ENCODE measurements around the gene PTPRD. TPM values are rescaled to one million over a fixed set of nuclear protein-coding genes. Genes with fewer than 3 reads are reported as not detected.
A peak's percentile ranks its signal among the peaks of the same experiment; 100 is the strongest.

PTPRD gene
- total RNA-seq, 1 experiment from 2014 or later = 32.5 TPM

- Histone ChIP-seq H4K20me1 (ENCODE audit: control insufficient read depth, insufficient read depth, insufficient read length) (no peaks in the 10 kb centered on the region), H4K5ac (ENCODE audit: insufficient read length, low read depth, low read length) (no peak overlapping the region), H2AK5ac (ENCODE audit: insufficient read length, low read length) (no peak overlapping the region), H3K14ac (ENCODE audit: insufficient read depth, low read length) (no peak overlapping the region), H2BK15ac (ENCODE audit: low read depth, low read length) (no peak overlapping the region), H2BK20ac (ENCODE audit: low read depth, low read length, poor library complexity, severe bottlenecking) (no peak overlapping the region), H3K4ac (ENCODE audit: low read depth, low read length) (no peak overlapping the region), H3K79me2 (ENCODE audit: insufficient read depth, low read length) (no peaks in the 10 kb centered on the region), H4K91ac (ENCODE audit: insufficient read length, low read depth, low read length) (no peak overlapping the region), H2BK5ac (ENCODE audit: insufficient read length, low read length) (no peak overlapping the region), H3K4me2 (ENCODE audit: insufficient read depth, insufficient read length, low read length) (no peak overlapping the region), H3T11ph (ENCODE audit: low read length) (no peak overlapping the region), H2AFZ (ENCODE audit: low read length) (no peak overlapping the region), H3K79me1 (ENCODE audit: insufficient read depth, low read depth, low read length, poor library complexity, severe bottlenecking) (no peaks in the 10 kb centered on the region), H3K18ac (ENCODE audit: insufficient read length, low read depth, low read length) (no peak overlapping the region), H4K8ac (replicated peaks; ENCODE audit: insufficient read length, low read depth, low read length) (no peak overlapping the region), H3K23me2 (ENCODE audit: insufficient read length, low read depth, low read length, poor library complexity, severe bottlenecking) (no peaks in the 10 kb centered on the region), H3K4me1 (ENCODE audit: insufficient read depth, low read length) (no peaks in the 10 kb centered on the region), H3K23ac (ENCODE audit: insufficient read length, low read depth, low read length) (no peak overlapping the region), H2BK12ac (ENCODE audit: insufficient read length, low read depth, low read length) (no peak overlapping the region), H3K56ac (ENCODE audit: insufficient read length, low read depth, low read length) (no peak overlapping the region), H3K27me3 (ENCODE audit: insufficient read depth, low read length) (no peaks in the 10 kb centered on the region), H3K27ac (ENCODE audit: insufficient read length, low read depth, low read length) (no peak overlapping the region), H3K9ac (ENCODE audit: extremely low read depth, insufficient read length, low read length) (no peak overlapping the region), H3K9me3 (ENCODE audit: control insufficient read depth, low read depth, low read length) (no peaks in the 10 kb centered on the region), H2BK120ac (ENCODE audit: low read depth, low read length, poor library complexity, severe bottlenecking) (no peak overlapping the region)
- H3K9me3 Mint-ChIP-seq = no peaks in the 10 kb centered on the region
- no peak for DNase-seq
- no peak overlapping the region for H3K27ac Mint-ChIP-seq
- TF ChIP-seq CTCF (conservative IDR thresholded peaks at IDR 0.05) = peak; percentile 35; the same call in 2 of the 3 replicates
- no peak overlapping the region for H3K4me3 Mint-ChIP-seq
- peaks cover 2 to 4% of the 10 kb centered on the region in 2 experiments; a peak in 2 of 4 replicates for H3K4me1 Mint-ChIP-seq
- no peaks in the 10 kb centered on the region for H3K36me3 Mint-ChIP-seq (ENCODE audit: insufficient read depth in 1 of 3, low read depth in 3 of 3)
- H3K27me3 Mint-ChIP-seq (ENCODE audit: low read depth) = no peaks in the 10 kb centered on the region
- WGBS (ENCODE audit: extremely low coverage, insufficient read length, low lambda C conversion rate) = no CpG with 5 or more reads among the region's 3 CpGs
Observed at GRCh38 chr9:9004810-9005209, 1608.0 kb downstream of the PTPRD start.

All from H9 (cell line).